ENCODE data around the gene DYNC2H1. TPM values are rescaled to one million over a fixed set of nuclear protein-coding genes. Genes with fewer than 3 reads are reported as not detected.

Gene DYNC2H1
- polyA plus RNA-seq, 1 experiment, result 25.3 TPM

DNA sequence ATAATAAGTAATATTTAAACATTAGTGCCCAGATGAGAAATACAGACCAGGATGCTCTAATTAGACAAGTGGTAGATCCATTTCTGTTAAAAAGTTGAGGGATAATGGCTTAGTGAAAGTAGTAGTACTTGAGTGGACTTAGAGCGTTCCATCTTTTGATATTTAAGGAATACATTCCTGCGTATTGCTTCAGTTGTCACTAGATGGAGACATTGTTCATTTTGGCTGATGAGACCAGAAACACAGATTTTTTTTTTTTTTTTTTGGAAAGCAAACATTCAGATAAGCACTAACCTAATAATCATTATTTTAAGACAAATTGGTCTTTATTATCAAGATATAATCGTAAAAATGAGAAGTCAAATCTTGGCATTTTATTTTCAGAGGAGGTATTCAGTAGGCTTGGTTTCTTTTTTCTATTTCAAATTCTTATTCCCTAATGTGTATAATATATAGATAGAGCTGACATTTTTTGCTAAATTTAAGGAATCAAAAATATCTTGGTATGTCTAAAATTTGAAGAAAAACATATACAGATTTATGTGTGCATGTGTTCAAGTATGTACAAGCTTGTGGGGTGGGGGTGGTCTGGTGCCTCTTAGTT lies 92.9 kb downstream of the DYNC2H1 start:
- peak; percentile 83 for TF ChIP-seq CTCF (IDR thresholded peaks at IDR 0.05; ENCODE audit: low read depth, low read length)
- no peak overlapping the region for H3K27ac ChIP-seq (ENCODE audit: low read depth, low read length)
- no peak overlapping the region for H3K4me3 ChIP-seq (ENCODE audit: low read depth, low read length)
- CTCF ChIA-PET, result interaction anchor here (0.6 to 1.8 kb wide), 24 partner anchors 8 to 1921 kb away, joined by 3 to 12 read pairs (median 4); no protein-coding TSS in a partner anchor
- DNase-seq (ENCODE audit: low read depth, low spot score), result peak; percentile 11
- H3K9me3 ChIP-seq (ENCODE audit: control insufficient read depth, insufficient read depth, low read length), result no peaks in the 10 kb centered on the region
- POLR2A ChIA-PET, result no interaction called here
- H3K27me3 ChIP-seq (ENCODE audit: control insufficient read depth, insufficient read depth, low read length), result no peaks in the 10 kb centered on the region

GRCh38 chr11:103210543-103210942 lies 101.3 kb downstream of the DYNC2H1 start:
- no peak overlapping the region for H3K4me3 ChIP-seq (ENCODE audit: low read depth, low read length)
- H3K27me3 ChIP-seq (ENCODE audit: control insufficient read depth, insufficient read depth, low read length), result no peaks in the 10 kb centered on the region
- H3K27ac ChIP-seq (ENCODE audit: low read depth, low read length), result no peak overlapping the region
- TF ChIP-seq CTCF (IDR thresholded peaks at IDR 0.05; ENCODE audit: low read depth, low read length), result no peak
- no peaks in the 10 kb centered on the region for H3K9me3 ChIP-seq (ENCODE audit: control insufficient read depth, insufficient read depth, low read length)
- DNase-seq (ENCODE audit: low read depth, low spot score), result no peak
- CTCF ChIA-PET, result interaction anchor here (0.8 to 1.3 kb wide), 3 partner anchors 9 to 399 kb away, joined by 3 to 5 read pairs (median 3); no protein-coding TSS in a partner anchor
- POLR2A ChIA-PET, result no interaction called here

DNA sequence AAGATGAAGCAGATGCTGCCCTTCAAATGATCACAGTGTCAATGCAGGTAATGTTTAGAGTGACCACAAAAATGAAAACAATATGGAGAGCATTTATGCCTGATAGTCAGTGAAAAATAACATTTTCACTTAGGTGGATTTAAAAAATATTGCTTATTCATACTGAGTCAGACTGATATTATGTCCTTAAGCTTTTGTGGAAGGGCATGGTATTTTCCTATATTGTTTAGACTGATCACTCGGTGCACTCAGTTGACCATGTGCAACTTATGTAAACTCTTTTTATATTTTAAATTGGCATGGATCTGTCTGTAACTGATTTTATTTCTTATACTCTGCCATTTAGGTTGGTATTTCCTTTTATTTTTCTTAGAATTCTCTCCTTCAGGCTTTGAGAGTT lies 106.6 kb downstream of the DYNC2H1 start:
- TF ChIP-seq CTCF (IDR thresholded peaks at IDR 0.05; ENCODE audit: low read depth, low read length), result no peak
- no peak overlapping the region for H3K27ac ChIP-seq (ENCODE audit: low read depth, low read length)
- no peaks in the 10 kb centered on the region for H3K9me3 ChIP-seq (ENCODE audit: control insufficient read depth, insufficient read depth, low read length)
- POLR2A ChIA-PET, result no interaction called here
- CTCF ChIA-PET, result interaction anchor here (0.8 kb wide), 1 partner anchor 948 kb away, joined by 5 read pairs; no protein-coding TSS in a partner anchor
- DNase-seq (ENCODE audit: low read depth, low spot score), result no peak
- no peaks in the 10 kb centered on the region for H3K27me3 ChIP-seq (ENCODE audit: control insufficient read depth, insufficient read depth, low read length)
- no peak overlapping the region for H3K4me3 ChIP-seq (ENCODE audit: low read depth, low read length)

DNA sequence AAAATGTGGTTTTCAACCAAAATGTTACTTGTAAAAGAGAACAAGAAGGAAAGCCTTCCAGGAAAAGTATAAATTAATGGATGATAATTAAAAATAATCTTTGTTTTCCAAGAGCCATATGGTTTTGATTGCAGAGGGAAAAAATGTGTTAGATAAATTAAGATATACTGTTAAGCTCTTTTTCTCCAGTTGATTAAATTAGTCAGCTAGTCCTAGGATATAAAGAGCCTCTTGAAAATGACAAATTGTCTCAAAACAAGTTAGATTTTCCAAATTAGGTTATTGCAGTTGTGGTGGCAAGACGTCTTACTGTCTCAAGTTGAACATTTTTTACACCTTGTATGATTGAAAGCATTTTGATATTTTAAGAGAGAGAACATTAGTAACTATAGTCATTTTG lies 110.9 kb downstream of the DYNC2H1 start:
- Histone ChIP-seq H3K27me3 (ENCODE audit: control insufficient read depth, insufficient read depth, low read length) (no peaks in the 10 kb centered on the region), H3K4me3 (ENCODE audit: low read depth, low read length) (no peak overlapping the region), H3K27ac (ENCODE audit: low read depth, low read length) (no peak overlapping the region), H3K9me3 (ENCODE audit: control insufficient read depth, insufficient read depth, low read length) (no peaks in the 10 kb centered on the region)
- ChIA-PET POLR2A (no interaction called here), CTCF (no interaction called here)
- no peak for DNase-seq (ENCODE audit: low read depth, low spot score)
- no peak for TF ChIP-seq CTCF (IDR thresholded peaks at IDR 0.05; ENCODE audit: low read depth, low read length)

DNA sequence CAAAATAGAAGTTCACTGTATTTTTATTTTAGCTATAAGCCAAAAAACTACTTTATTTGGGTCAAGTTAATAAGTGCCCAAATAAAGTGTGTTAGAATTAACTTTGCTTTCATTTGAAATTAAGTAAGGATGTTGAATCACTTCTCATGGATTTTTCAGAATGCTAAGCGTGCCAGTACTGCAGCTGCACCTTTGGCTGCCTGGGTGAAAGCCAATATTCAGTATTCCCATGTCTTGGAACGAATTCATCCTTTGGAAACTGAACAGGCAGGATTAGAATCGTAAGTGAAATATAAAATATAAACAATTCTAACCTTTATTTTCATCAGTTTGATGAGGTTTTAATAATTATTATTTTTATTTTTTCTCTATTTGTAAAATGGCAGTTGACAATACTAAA lies 113.6 kb downstream of the DYNC2H1 start:
- ChIA-PET POLR2A (no interaction called here), CTCF (interaction anchor here (1.1 kb wide), 1 partner anchor 21 kb away, joined by 5 read pairs; no protein-coding TSS in a partner anchor)
- DNase-seq (ENCODE audit: low read depth, low spot score), result no peak
- Histone ChIP-seq H3K27ac (ENCODE audit: low read depth, low read length) (no peak overlapping the region), H3K4me3 (ENCODE audit: low read depth, low read length) (no peak overlapping the region), H3K9me3 (ENCODE audit: control insufficient read depth, insufficient read depth, low read length) (no peaks in the 10 kb centered on the region), H3K27me3 (ENCODE audit: control insufficient read depth, insufficient read depth, low read length) (no peaks in the 10 kb centered on the region)
- TF ChIP-seq CTCF (IDR thresholded peaks at IDR 0.05; ENCODE audit: low read depth, low read length), result no peak
